Activated naive CD8-positive, alpha-beta T cell treated with anti-CD3 and anti-CD28 coated beads, Interleukin-2, amount 10 ng/mL, durations not matched to agents 7 days and 5 days (primary cell): ENCODE results near the gene GPR150. TPM values are rescaled to one million over a fixed set of nuclear protein-coding genes. Genes with fewer than 3 reads are reported as not detected.

Experiments used
- ATAC-seq: fragments of 150-1000 bp; cut with Tn5 transposase; one replicate; pipeline ENCODE4 v1.10.0; 2021; ENCODE audit warnings: low read depth, moderate library complexity
- POLR2A ChIA-PET: fragments of 350-600 bp; sonication (Branson Sonifier 250); formaldehyde crosslinking; loops from one replicate; lab custom pipeline; 2021; ENCODE audit warnings: antibody characterized with exemption; lab: Charles Lee
- DNase-seq: peaks from one replicate; pipeline ENCODE4 v3.0.0; 2021
- H3K27ac Mint-ChIP-seq: one replicate; pipeline ENCODE4 v1.8.0; 2022; ENCODE audit warnings: mild to moderate bottlenecking, mixed read lengths
- H3K27me3 Mint-ChIP-seq: one replicate; pipeline ENCODE4 v1.8.0; 2022; ENCODE audit warnings: mild to moderate bottlenecking, moderate library complexity, mixed read lengths
- H3K36me3 Mint-ChIP-seq: one replicate; pipeline ENCODE4 v1.8.0; 2021; ENCODE audit warnings: mild to moderate bottlenecking, mixed read lengths
- H3K4me1 Mint-ChIP-seq: one replicate; pipeline ENCODE4 v1.8.0; 2021; ENCODE audit warnings: mixed read lengths
- H3K4me3 Mint-ChIP-seq: one replicate; pipeline ENCODE4 v1.8.0; 2022; ENCODE audit warnings: mild to moderate bottlenecking, moderate library complexity, mixed read lengths
- H3K9me3 Mint-ChIP-seq: one replicate; pipeline ENCODE4 v1.8.0; 2021; ENCODE audit warnings: mixed read lengths
- total RNA-seq, 2 experiments: library from RNA; stranded (reverse); gene quantifications; one replicate each; pipeline ENCODE4 v1.2.3, GENCODE V29; 2021

Gene GPR150
- 1 to 10 TPM; 1.0 to 1.2 TPM for total RNA-seq

DNA sequence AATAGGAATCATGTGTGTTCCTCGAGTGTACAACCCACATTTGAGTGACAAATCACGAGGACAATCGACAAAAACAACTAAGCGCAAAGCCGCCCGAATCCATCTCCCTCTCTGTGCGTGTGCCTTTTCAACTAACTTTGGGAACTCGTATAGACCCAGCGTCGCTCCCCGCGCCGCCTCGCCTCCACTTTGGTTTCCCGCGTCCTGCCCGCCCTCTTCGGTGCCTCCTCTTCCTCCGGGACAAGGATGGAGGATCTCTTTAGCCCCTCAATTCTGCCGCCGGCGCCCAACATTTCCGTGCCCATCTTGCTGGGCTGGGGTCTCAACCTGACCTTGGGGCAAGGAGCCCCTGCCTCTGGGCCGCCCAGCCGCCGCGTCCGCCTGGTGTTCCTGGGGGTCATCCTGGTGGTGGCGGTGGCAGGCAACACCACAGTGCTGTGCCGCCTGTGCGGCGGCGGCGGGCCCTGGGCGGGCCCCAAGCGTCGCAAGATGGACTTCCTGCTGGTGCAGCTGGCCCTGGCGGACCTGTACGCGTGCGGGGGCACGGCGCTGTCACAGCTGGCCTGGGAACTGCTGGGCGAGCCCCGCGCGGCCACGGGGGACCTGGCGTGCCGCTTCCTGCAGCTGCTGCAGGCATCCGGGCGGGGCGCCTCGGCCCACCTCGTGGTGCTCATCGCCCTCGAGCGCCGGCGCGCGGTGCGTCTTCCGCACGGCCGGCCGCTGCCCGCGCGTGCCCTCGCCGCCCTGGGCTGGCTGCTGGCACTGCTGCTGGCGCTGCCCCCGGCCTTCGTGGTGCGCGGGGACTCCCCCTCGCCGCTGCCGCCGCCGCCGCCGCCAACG, at the start of gene GPR150:
Gene GPR150 (plus strand): TSS at position 58 of the 840 bp plus-strand sequence. CDS start 189 bp downstream, at position 247.
- peaks cover 35% of the 10 kb centered on the region for H3K4me1 Mint-ChIP-seq
- ATAC-seq (peak; percentile 68), DNase-seq (peak; percentile 81)
- peaks cover 3% of the 10 kb centered on the region for H3K9me3 Mint-ChIP-seq
- peak within 1 kb of the TSS; percentile 89 for H3K4me3 Mint-ChIP-seq
- peak within 1 kb of the TSS; percentile 74 for H3K27ac Mint-ChIP-seq
- peaks cover 13% of the 10 kb centered on the region for H3K36me3 Mint-ChIP-seq
- POLR2A ChIA-PET = interaction anchor here (1.2 to 1.5 kb wide), 2 partner anchors 25 to 27 kb away, joined by 3 to 10 read pairs; partner anchors contain the start of gene RFESD
- H3K27me3 Mint-ChIP-seq = peaks cover 2% of the 10 kb centered on the region

DNA sequence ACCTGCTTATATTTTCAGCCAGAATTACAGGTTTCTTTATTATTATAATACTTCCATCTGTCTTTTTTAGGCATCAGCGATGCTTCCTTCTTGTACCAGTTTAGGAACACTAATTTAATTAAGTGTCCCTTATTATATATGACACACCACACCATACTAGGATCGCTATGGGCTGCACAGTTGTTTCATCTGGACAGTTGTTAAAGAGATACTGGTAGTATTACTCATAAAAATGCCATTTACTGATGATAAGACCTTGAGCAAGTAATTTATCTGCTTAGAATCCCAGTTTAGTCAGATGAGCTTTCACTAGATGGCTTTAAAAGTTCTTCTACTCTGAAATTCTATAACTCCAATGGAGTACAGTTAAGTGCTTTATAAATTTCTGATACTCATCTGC, 47.9 kb upstream of the GPR150 start:
- no peaks in the 10 kb centered on the region for H3K9me3 Mint-ChIP-seq
- H3K27ac Mint-ChIP-seq = no peak overlapping the region
- no peak for ATAC-seq
- peaks cover 18% of the 10 kb centered on the region for H3K36me3 Mint-ChIP-seq
- no peak for DNase-seq
- no peaks in the 10 kb centered on the region for H3K27me3 Mint-ChIP-seq
- no peak overlapping the region for H3K4me3 Mint-ChIP-seq
- POLR2A ChIA-PET = no interaction called here
- H3K4me1 Mint-ChIP-seq = peaks cover 2% of the 10 kb centered on the region

DNA sequence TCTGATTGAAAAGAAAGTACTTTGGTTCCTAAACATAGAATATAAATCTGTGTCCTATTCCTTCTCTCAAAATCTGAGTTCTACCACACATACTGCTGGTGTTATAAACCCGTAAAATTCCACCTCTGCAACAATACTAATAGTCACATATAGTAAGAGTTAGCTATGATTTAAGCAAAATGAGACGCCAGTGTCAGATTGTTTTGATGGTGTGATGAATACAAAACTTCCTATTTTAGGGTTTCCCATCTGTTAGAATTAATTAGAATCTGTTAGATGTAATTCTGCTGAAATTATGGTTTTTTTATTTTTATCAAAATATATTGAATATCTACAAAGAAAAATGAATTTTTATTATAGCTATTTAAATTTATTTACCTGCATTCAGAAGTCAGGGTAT, 38.3 kb upstream of the GPR150 start:
- Mint-ChIP-seq H3K4me1 (no peaks in the 10 kb centered on the region), H3K9me3 (peaks cover 5% of the 10 kb centered on the region), H3K27ac (no peak overlapping the region), H3K27me3 (no peaks in the 10 kb centered on the region), H3K4me3 (no peak overlapping the region), H3K36me3 (peaks cover 24% of the 10 kb centered on the region)
- POLR2A ChIA-PET = no interaction called here
- DNase-seq (no peak), ATAC-seq (no peak)

DNA sequence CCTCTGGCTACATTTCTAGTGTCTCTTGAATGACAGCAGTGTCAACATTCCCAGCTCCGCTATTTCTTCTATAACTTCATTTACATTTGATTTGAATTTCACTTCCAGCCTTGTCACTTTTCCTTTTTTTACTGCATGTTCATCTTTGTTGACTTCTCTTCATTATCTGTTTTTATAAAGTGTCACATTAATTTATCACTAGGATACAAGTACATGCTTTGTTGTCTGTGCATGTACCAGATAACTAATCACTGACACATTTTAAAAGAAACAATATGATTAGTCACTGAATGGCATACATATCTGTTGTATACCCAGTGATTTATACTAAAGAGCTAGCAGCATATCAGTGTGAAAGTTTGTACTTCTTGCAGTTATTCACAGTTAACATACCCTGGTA, 35.9 kb upstream of the GPR150 start:
- no peak for DNase-seq
- no peaks in the 10 kb centered on the region for H3K27me3 Mint-ChIP-seq

DNA sequence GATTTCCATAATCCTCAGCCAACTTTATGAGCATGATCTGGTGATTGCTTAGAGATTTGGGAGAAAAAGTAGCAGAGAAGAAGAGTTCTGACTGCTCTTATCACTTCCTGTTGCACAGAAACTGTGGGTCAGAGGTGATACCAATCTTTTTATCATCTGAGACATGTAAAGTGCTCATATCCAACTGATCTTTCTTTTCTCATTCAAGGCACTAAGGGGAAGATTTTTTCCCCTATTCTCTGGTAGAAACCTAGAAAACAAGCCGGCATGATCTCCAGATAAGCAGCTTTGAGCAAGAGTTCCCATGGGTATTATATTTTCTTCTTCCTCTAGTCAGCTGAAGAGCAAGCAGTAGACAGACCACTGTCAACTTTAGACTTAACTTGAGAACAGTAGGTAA, 29.0 kb upstream of the GPR150 start:
- H3K9me3 Mint-ChIP-seq = no peaks in the 10 kb centered on the region
- H3K27me3 Mint-ChIP-seq = no peaks in the 10 kb centered on the region
- no peak overlapping the region for H3K4me3 Mint-ChIP-seq
- ATAC-seq (no peak), DNase-seq (no peak)
- H3K36me3 Mint-ChIP-seq = peaks cover 4% of the 10 kb centered on the region
- H3K27ac Mint-ChIP-seq = peak overlapping the region; percentile 35
- peaks cover 11% of the 10 kb centered on the region for H3K4me1 Mint-ChIP-seq
- POLR2A ChIA-PET = no interaction called here

More for the DNA sequence above, 35.9 kb upstream of the GPR150 start:
- H3K4me3 Mint-ChIP-seq = no peak overlapping the region
- H3K4me1 Mint-ChIP-seq = no peaks in the 10 kb centered on the region
- no peak overlapping the region for H3K27ac Mint-ChIP-seq
- POLR2A ChIA-PET = no interaction called here
- ATAC-seq = no peak
- H3K36me3 Mint-ChIP-seq = peaks cover 18% of the 10 kb centered on the region
- H3K9me3 Mint-ChIP-seq = peaks cover 5% of the 10 kb centered on the region

DNA sequence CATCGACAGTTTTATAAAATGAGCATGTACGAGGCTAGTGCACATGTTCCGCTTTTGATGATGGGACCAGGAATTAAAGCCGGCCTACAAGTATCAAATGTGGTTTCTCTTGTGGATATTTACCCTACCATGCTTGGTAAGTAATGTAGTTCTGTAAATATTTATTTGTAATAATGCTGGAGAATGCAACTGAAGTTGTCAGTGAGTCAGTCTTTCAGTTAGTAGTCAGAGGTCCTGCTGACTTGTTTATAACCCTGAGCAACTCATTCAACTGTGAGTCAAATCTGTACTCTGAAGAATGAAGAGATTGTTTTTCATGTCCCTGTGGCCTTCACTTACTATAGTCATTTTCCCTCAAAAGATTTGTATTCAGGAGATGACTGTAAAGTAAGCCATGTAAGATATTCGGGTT, 28.4 kb upstream of the GPR150 start:
- Mint-ChIP-seq H3K36me3 (peaks cover 4% of the 10 kb centered on the region), H3K9me3 (no peaks in the 10 kb centered on the region), H3K4me1 (peaks cover 11% of the 10 kb centered on the region), H3K27me3 (no peaks in the 10 kb centered on the region), H3K27ac (no peak overlapping the region), H3K4me3 (no peak overlapping the region)
- ATAC-seq = no peak
- POLR2A ChIA-PET = no interaction called here
- no peak for DNase-seq

DNA sequence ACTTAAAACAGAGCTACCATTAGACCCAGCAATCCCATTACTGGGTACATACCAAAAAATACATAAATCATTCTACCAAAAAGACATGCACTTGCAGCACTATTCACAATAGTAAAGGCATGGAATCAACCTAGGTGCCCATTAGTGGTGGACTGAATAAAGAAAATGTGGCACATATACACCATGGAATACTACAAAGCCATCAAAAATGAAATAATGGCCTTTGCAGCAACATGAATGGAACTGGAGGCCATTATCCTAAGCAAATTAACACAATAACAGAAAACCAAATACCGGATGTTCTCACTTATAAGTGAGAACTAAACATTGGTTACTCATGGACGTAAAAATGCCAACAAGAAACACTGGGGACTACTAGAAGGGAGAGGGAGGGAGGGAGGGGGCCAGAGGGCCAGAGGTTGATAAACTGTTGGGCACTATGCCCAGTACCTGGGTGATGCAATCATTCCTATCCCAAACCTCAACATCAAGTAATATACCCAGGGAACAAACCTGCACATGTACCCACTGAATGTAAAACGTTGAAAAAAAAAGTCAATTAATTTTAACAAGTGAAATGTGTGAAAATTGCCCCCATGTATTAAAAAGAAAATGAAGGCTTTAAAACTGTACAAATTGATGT, 24.5 kb upstream of the GPR150 start:
- H3K9me3 Mint-ChIP-seq = no peaks in the 10 kb centered on the region
- H3K4me1 Mint-ChIP-seq = peaks cover 13% of the 10 kb centered on the region
- ATAC-seq = no peak
- H3K27ac Mint-ChIP-seq = no peak overlapping the region
- peaks cover 5% of the 10 kb centered on the region for H3K36me3 Mint-ChIP-seq
- no peak overlapping the region for H3K4me3 Mint-ChIP-seq
- no peaks in the 10 kb centered on the region for H3K27me3 Mint-ChIP-seq
- no peak for DNase-seq
- POLR2A ChIA-PET = no interaction called here

DNA sequence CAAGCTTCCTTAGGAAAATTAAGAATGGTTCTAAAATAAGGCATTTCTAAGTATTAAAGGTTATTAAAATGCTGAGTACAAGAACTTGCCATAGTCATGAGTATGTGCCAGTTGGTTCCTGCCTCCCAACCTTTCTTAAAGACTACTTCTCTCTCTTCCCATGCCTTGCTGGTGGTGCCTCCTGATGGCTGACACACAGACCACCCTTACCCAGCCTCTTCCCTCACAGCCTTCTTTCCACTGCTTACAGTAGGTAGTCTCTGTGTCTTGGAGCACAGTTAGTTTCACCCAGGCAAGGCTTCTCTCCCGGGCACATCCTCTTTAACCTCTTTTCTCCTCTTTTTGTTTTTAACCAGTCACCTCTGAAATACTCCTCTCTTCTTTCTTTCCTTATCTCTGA, 20.6 kb upstream of the GPR150 start:
- Mint-ChIP-seq H3K27me3 (no peaks in the 10 kb centered on the region), H3K4me3 (no peak overlapping the region), H3K4me1 (peaks cover 2% of the 10 kb centered on the region), H3K27ac (no peak overlapping the region), H3K36me3 (peaks cover 4% of the 10 kb centered on the region), H3K9me3 (no peaks in the 10 kb centered on the region)
- DNase-seq (no peak), ATAC-seq (no peak)
- POLR2A ChIA-PET = no interaction called here

DNA sequence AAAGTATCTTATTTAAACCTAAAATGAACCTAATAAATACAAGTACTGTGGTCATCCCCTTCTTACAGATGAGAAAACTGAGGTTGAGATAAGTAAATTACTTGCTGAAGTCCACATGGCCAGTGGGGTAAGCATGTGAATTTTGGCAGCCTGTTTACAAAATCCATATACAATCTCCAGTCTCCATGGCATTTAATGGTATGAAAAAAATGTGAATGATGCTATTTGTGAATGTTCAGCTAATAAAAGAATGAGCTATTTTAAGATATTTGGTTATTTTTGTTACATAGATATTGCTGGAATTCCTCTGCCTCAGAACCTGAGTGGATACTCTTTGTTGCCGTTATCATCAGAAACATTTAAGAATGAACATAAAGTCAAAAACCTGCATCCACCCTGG, 19.3 kb upstream of the GPR150 start:
- Mint-ChIP-seq H3K4me1 (peaks cover 2% of the 10 kb centered on the region), H3K27ac (no peak overlapping the region), H3K36me3 (peaks cover 6% of the 10 kb centered on the region), H3K9me3 (no peaks in the 10 kb centered on the region), H3K4me3 (no peak overlapping the region), H3K27me3 (no peaks in the 10 kb centered on the region)
- no peak for DNase-seq
- POLR2A ChIA-PET = no interaction called here
- ATAC-seq = no peak

DNA sequence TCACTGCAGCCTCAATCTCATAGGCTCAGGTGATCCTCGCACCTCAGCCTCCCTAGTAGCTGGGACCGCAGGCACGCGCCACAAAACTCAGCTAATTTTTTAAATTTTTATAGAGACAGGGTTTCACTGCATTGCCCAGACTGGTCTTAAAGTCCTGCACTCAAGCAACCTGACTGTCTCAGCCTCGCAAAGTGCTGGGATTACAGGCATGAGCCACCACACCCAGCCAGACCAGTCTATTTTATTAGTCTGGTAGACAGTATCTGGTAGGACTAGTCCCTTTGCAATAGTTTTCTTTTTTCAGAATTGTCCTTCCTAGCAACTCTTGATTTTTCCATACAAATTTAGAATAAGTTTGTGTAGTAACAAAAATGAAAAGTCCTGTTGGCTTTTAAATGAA, 14.1 kb upstream of the GPR150 start:
- no peak for ATAC-seq
- H3K27me3 Mint-ChIP-seq = no peaks in the 10 kb centered on the region
- peaks cover 11% of the 10 kb centered on the region for H3K36me3 Mint-ChIP-seq
- no peaks in the 10 kb centered on the region for H3K4me1 Mint-ChIP-seq
- no peak for DNase-seq
- no peak overlapping the region for H3K4me3 Mint-ChIP-seq
- H3K9me3 Mint-ChIP-seq = no peaks in the 10 kb centered on the region
- POLR2A ChIA-PET = no interaction called here
- no peak overlapping the region for H3K27ac Mint-ChIP-seq

DNA sequence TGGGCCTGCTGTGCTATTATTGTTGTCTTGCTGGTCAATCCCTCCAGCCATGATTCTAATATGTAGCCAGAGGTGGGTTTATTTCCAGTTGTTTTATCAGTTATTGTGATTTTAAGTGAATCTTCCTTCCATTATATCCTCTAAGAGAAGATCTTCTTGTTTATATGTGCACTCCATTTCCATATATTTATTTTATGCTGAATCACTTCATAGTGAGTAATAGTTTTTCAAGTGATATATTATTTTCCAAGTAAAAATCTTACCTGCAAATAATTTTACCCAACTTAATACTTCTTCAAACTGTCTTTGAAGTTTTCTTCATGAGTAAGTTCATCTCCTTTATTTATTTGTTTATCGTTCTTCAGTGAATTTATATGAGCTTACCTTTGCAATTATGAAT, 13.5 kb upstream of the GPR150 start:
- POLR2A ChIA-PET = no interaction called here
- no peak overlapping the region for H3K4me3 Mint-ChIP-seq
- H3K36me3 Mint-ChIP-seq = peaks cover 11% of the 10 kb centered on the region
- no peaks in the 10 kb centered on the region for H3K4me1 Mint-ChIP-seq
- DNase-seq (no peak), ATAC-seq (no peak)
- H3K27me3 Mint-ChIP-seq = no peaks in the 10 kb centered on the region
- no peaks in the 10 kb centered on the region for H3K9me3 Mint-ChIP-seq
- H3K27ac Mint-ChIP-seq = no peak overlapping the region

DNA sequence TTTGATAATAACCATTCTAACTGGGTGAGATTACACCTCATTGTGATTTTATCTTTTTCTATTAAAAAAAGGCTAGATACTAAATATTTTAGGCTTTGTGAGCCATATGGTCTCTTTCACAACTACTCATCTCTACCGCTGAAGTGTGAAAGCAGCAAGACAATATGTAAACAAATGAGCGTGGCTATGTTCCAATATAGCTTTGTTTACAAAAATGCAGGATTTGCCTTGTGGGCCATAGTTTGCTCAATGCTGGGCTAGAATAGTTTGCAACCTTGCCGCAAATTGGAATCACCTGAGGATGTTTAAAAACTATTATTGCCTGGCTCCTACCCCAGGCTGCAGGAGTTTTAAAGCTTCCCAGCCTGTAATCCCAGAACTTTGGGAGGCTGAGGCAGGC, 10.2 kb upstream of the GPR150 start:
- no peak overlapping the region for H3K4me3 Mint-ChIP-seq
- peaks cover 24% of the 10 kb centered on the region for H3K36me3 Mint-ChIP-seq
- POLR2A ChIA-PET = no interaction called here
- H3K9me3 Mint-ChIP-seq = peaks cover 8% of the 10 kb centered on the region
- H3K27me3 Mint-ChIP-seq = no peaks in the 10 kb centered on the region
- no peak for ATAC-seq
- DNase-seq = no peak
- no peaks in the 10 kb centered on the region for H3K4me1 Mint-ChIP-seq
- no peak overlapping the region for H3K27ac Mint-ChIP-seq

DNA sequence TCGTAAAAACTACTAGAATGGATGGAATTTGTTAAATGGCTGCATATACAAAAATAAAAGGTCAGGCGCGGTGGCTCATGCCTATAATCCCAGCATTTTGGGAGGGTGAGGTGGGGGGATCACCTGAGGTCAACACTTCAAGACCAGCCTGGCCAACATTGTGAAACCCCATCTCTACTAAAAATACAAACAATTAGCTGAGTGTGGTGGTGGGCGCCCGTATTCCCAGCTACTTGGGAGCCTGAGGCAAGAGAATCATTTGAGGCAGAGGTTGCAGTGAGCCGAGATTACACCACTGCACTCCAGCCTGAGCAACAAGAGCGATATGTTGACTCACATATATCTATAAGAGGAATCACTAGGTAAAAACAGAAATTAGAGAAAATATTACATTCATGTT, 9.3 kb upstream of the GPR150 start:
- Mint-ChIP-seq H3K9me3 (peaks cover 10% of the 10 kb centered on the region), H3K4me3 (no peak overlapping the region), H3K36me3 (peaks cover 27% of the 10 kb centered on the region), H3K4me1 (no peaks in the 10 kb centered on the region), H3K27me3 (no peaks in the 10 kb centered on the region), H3K27ac (no peak overlapping the region)
- POLR2A ChIA-PET = no interaction called here
- ATAC-seq (no peak), DNase-seq (no peak)

DNA sequence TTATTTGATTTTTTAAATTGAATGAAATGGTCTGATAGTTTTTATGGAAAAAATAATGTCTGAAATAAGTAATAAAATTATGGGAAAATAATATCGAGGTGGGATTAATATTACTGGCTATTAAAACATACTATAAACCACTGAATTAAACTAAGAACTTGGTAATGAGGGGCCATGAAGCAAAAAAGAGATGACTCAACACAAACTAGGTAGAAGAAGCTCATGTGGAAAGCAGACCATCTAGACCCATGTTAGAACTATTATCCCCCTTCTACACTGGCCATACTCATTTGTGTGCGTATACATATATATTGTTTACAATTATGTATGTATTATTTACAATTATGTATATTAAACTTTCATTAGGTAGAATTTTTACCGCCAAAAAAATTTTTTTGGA, 8.5 kb upstream of the GPR150 start:
- ATAC-seq (no peak), DNase-seq (no peak)
- H3K9me3 Mint-ChIP-seq = peaks cover 10% of the 10 kb centered on the region
- H3K27ac Mint-ChIP-seq = no peak overlapping the region
- H3K4me1 Mint-ChIP-seq = no peaks in the 10 kb centered on the region
- H3K27me3 Mint-ChIP-seq = no peaks in the 10 kb centered on the region
- H3K36me3 Mint-ChIP-seq = peaks cover 29% of the 10 kb centered on the region
- POLR2A ChIA-PET = no interaction called here
- no peak overlapping the region for H3K4me3 Mint-ChIP-seq
